HepG2 (cell line): ENCODE results near the gene FAM174C. TPM values are rescaled to one million over a fixed set of nuclear protein-coding genes. Genes with fewer than 3 reads are reported as not detected.
A peak's percentile ranks its signal among the peaks of the same experiment; 100 is the strongest.

Experiments used
- CHD2 ChIP-seq: IDR thresholded peaks from 2 replicates; pipeline ENCODE4 v1.6.1; 2011; ENCODE audit warnings: low read depth, low read length, improper control_type of control experiment
- CHD4 ChIP-seq: fragments of 200-600 bp; sonication (generic); IDR thresholded peaks from 2 replicates; pipeline ENCODE4 v1.7.0; 2017; ENCODE audit warnings: mild to moderate bottlenecking, low read length, borderline replicate concordance
- EED ChIP-seq: sonication (generic); formaldehyde crosslinking; IDR thresholded peaks from 2 replicates; pipeline ENCODE4 v1.5.0; 2020; ENCODE audit warnings: mild to moderate bottlenecking, missing genetic modification reagents
- HINFP ChIP-seq: sonication (generic); formaldehyde crosslinking; IDR thresholded peaks from 2 replicates; pipeline ENCODE4 v1.4.0; 2020; ENCODE audit warnings: low read depth, mild to moderate bottlenecking, missing genetic modification reagents
- LCORL ChIP-seq, 2 experiments: fragments of 450-650 bp in 1 of 2; sonication (generic) in 1 of 2; formaldehyde crosslinking in 1 of 2; IDR thresholded peaks; 2 replicates each; pipeline versions ENCODE4 v1.5.0 to v1.6.1; 2017 to 2020; ENCODE audit warnings: antibody characterized with exemption in 1 of 2, missing genetic modification reagents in 1 of 2
- MED13 ChIP-seq: sonication (generic); formaldehyde crosslinking; IDR thresholded peaks from 2 replicates; pipeline ENCODE4 v1.5.0; 2020; ENCODE audit warnings: missing genetic modification reagents
- NKX3-1 ChIP-seq: sonication (generic); formaldehyde crosslinking; IDR thresholded peaks from 2 replicates; pipeline ENCODE4 v1.5.0; 2020; ENCODE audit warnings: missing genetic modification reagents
- SNAI1 ChIP-seq: sonication (generic); formaldehyde crosslinking; IDR thresholded peaks from 2 replicates; pipeline ENCODE4 v1.5.0; 2020; ENCODE audit warnings: mild to moderate bottlenecking, missing genetic modification reagents, borderline replicate concordance
- STAT5B ChIP-seq: sonication (generic); formaldehyde crosslinking; IDR thresholded peaks from 2 replicates; pipeline ENCODE4 v1.4.0; 2020; ENCODE audit warnings: missing genetic modification reagents
- TARDBP ChIP-seq: sonication (generic); formaldehyde crosslinking; IDR thresholded peaks from 2 replicates; pipeline ENCODE4 v1.8.0; 2022; ENCODE audit warnings: mild to moderate bottlenecking, missing genetic modification reagents
- TFAP4 ChIP-seq: sonication (generic); IDR thresholded peaks from 2 replicates; pipeline ENCODE4 v1.6.1; 2016; ENCODE audit warnings: low read depth, borderline replicate concordance
- TFDP1 ChIP-seq: IDR thresholded peaks from 2 replicates; pipeline ENCODE4 v1.6.1; 2016; ENCODE audit warnings: missing compliant biosample characterization, missing genetic modification reagents, borderline replicate concordance
- TIGD3 ChIP-seq: sonication (generic); formaldehyde crosslinking; IDR thresholded peaks from 2 replicates; pipeline ENCODE4 v1.5.1; 2020; ENCODE audit warnings: mild to moderate bottlenecking, missing genetic modification reagents, borderline replicate concordance
- TRIM24 ChIP-seq: sonication (generic); formaldehyde crosslinking; IDR thresholded peaks from 2 replicates; pipeline ENCODE4 v1.8.0; 2022; ENCODE audit warnings: mild to moderate bottlenecking, missing genetic modification reagents
- ZFP36L2 ChIP-seq: sonication (generic); formaldehyde crosslinking; IDR thresholded peaks from 2 replicates; pipeline ENCODE4 v1.4.0; 2020; ENCODE audit warnings: missing genetic modification reagents
- ZNF20 ChIP-seq: sonication (generic); formaldehyde crosslinking; IDR thresholded peaks from 2 replicates; pipeline ENCODE4 v1.4.0; 2020; ENCODE audit warnings: mild to moderate bottlenecking, moderate library complexity, missing genetic modification reagents
- ZNF207 ChIP-seq: fragments of 450-650 bp; IDR thresholded peaks from 2 replicates; pipeline ENCODE4 v1.6.1; 2016; ENCODE audit warnings: antibody characterized with exemption, borderline replicate concordance
- ZNF274 ChIP-seq: sonication (generic); formaldehyde crosslinking; IDR thresholded peaks from 2 replicates; pipeline ENCODE4 v1.5.1; 2020; ENCODE audit warnings: mild to moderate bottlenecking, missing genetic modification reagents
- ZNF746 ChIP-seq: sonication (generic); formaldehyde crosslinking; IDR thresholded peaks from 2 replicates; pipeline ENCODE4 v1.8.0; 2022; ENCODE audit warnings: mild to moderate bottlenecking, missing genetic modification reagents
- ZNF749 ChIP-seq: sonication (generic); formaldehyde crosslinking; IDR thresholded peaks from 2 replicates; pipeline ENCODE4 v1.8.0; 2022; ENCODE audit warnings: mild to moderate bottlenecking, missing genetic modification reagents, moderate library complexity, borderline replicate concordance
- ZNF883 ChIP-seq: sonication (generic); formaldehyde crosslinking; IDR thresholded peaks from 2 replicates; pipeline ENCODE4 v1.5.1; 2020; ENCODE audit warnings: mild to moderate bottlenecking, missing genetic modification reagents; ENCODE audit errors: not compliant biosample characterization
- polyA plus RNA-seq, 8 experiments: library from polyadenylated mRNA; depleted of rRNA in 3 of 8; stranded (reverse) in 7 of 8; unstranded in 1 of 8; fragments of >200 nt; fragmentation: Illumina TruSeq in 4 of 8; extraction: Trizol in 4 of 8; gene quantifications; 2 replicates each; pipeline versions ENCODE4 v1.2.1 to v1.2.3, GENCODE V29; 2011 to 2016; ENCODE audit warnings: low read depth in 4 of 8, missing spikeins in 1 of 8, mixed read lengths in 1 of 8; ENCODE audit not compliant: insufficient read depth in 1 of 8
- total RNA-seq, 5 experiments: library from RNA; depleted of rRNA; stranded (reverse); fragments of >200 nt; fragmentation: Illumina TruSeq; extraction: Trizol; gene quantifications; 2 replicates each; pipeline ENCODE4 v1.2.3, GENCODE V29; 2016; ENCODE audit warnings: low read depth in 1 of 5

Gene FAM174C
- total and polyA plus RNA-seq, 2 of the 13 experiments (the other 11 are each of a cell fraction or from before 2014, with no cell fraction given), result 19.5 to 31.3 TPM

GRCh38 chr19:1259876-1260748 is 15.2 kb upstream of the FAM174C start (continued):
- no peak for TF ChIP-seq TFDP1 (CRISPR knock-in tag)
- no peak for TF ChIP-seq STAT5B
- TF ChIP-seq TRIM24 (CRISPR knock-in tag), result no peak
- no peak for TF ChIP-seq ZNF20 (CRISPR knock-in tag)
- TF ChIP-seq TIGD3 (CRISPR knock-in tag), result no peak
- 0 out of 2 replicates have a peak, but pooled peaks have one; percentile 6 for TF ChIP-seq EED (CRISPR knock-in tag)
- TF ChIP-seq ZFP36L2 (CRISPR knock-in tag), result no peak
- no peak for TF ChIP-seq SNAI1 (CRISPR knock-in tag)
- no peak for TF ChIP-seq CHD2
- TF ChIP-seq ZNF883, result no peak
- TF ChIP-seq ZNF746 (CRISPR knock-in tag), result no peak; the same call in 1 of the 2 replicates
- TF ChIP-seq NKX3-1 (CRISPR knock-in tag), result no peak
- TF ChIP-seq CHD4, result peak; percentile 94; the same call in 1 of the 2 replicates
- TF ChIP-seq HINFP, result no peak
- no peak for TF ChIP-seq TFAP4
- no peak for TF ChIP-seq ZNF274 (CRISPR knock-in tag)
- TF ChIP-seq TARDBP (CRISPR knock-in tag), result no peak
- TF ChIP-seq MED13, result no peak
- TF ChIP-seq ZNF749 (CRISPR knock-in tag), result no peak
- no peak for TF ChIP-seq LCORL (IDR thresholded peaks at IDR 0.05)
- 0 out of 2 replicates have a peak, but pooled peaks have one; percentile 51 for TF ChIP-seq LCORL (CRISPR knock-in tag; IDR thresholded peaks at IDR 0.05)
- TF ChIP-seq ZNF207, result no peak
